GM21619 (cell line): Measurements from ENCODE around the gene STPG4.

Experiments used
- ATAC-seq: cut with Tn5 transposase; IDR thresholded peaks from one replicate; pipeline ENCODE4 v1.9.1; 2021; ENCODE audit not compliant: unreplicated experiment

STPG4 gene

DNA sequence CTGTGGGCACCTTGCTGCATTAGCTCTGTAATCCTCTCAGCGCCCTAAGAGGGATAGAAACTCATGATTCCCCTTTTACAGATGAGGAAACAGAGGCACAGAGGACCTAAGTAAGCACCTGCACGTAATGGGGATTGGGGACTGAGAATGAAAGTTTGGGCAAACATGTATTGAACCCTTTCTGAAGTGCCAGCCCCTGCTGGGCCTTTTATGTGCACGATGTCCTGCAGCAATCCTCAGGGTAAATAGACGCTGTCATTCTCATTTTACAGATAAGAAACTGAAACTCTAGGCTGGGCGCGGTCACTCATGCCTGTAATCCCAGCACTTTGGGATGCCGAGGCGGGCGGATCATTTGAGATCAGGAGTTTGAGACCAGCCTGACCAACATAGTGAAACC is 117.4 kb downstream of the STPG4 start:
- ATAC-seq, result no peak
